GM19438 (cell line): ENCODE data around the gene RPL28.
"Not testable (repeated sequence)": the region's sequence is repeated elsewhere in the genome, so short reads cannot be mapped to it uniquely, and the experiment has no call there.

Experiments used
- ATAC-seq: cut with Tn5 transposase; IDR thresholded peaks from one replicate; pipeline ENCODE4 v1.9.1; 2021; ENCODE audit warnings: low read depth; ENCODE audit not compliant: unreplicated experiment

The RPL28 gene

GRCh38 chr19:55444646-55445045 is 58.9 kb downstream of the RPL28 start:
- ATAC-seq, result no peak

GRCh38 chr19:55446060-55446459 is 60.3 kb downstream of the RPL28 start:
- no peak for ATAC-seq

- no peak for ATAC-seq
Observed at GRCh38 chr19:55447421-55448174, 61.9 kb downstream of the RPL28 start.

GRCh38 chr19:55448175-55448490 is 62.4 kb downstream of the RPL28 start:
- ATAC-seq, result not testable (repeated sequence)

GRCh38 chr19:55449469-55449868 is 63.7 kb downstream of the RPL28 start:
- no peak for ATAC-seq

GRCh38 chr19:55451163-55451964 is 65.6 kb downstream of the RPL28 start:
- no peak for ATAC-seq

GRCh38 chr19:55451965-55452748 is 66.4 kb downstream of the RPL28 start:
- no peak for ATAC-seq
